ENCODE data around the gene STING1. TPM values are rescaled to one million over a fixed set of nuclear protein-coding genes. Genes with fewer than 3 reads are reported as not detected.

Gene STING1
- total RNA-seq, 1 experiment from 2014 or later = not detected

DNA sequence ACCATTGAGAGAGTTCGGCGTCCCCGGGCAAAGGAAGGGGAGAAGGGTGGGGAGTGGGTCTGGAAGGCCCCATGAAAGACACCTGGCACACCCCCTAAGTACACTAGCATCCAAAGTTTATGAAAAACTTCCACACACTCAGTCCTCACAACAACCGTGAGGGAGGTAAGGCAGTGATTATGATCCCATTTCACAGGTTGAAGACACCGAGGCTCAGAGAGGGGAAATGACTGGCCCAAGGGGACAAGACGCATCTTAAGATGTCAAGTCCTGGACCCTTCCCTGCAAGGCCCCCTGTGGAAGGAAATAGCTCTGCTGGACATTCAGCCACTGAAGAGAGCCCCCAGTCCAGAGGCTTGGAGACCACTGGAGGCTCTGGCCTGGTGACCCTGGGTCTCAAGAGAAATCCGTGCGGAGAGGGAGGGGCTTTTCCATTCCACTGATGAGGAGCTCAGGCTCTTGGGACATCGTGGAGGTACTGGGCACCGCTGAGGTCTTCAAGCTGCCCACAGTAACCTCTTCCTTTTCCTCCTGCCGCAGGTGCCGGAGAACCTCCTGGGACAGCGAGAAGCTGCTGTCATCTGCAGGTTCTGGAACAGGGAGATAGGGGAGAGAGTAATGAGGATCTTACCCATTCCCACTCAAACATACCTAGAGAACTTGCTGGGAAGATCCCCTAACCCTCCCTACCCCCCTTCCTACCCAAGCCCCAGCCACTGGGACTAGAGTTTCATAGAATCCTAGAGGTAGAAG, 6.5 kb downstream of the STING1 start:
- Histone ChIP-seq H3K79me2 (ENCODE audit: low read length) (no peaks in the 10 kb centered on the region), H3K9me3 (ENCODE audit: low read length) (no peaks in the 10 kb centered on the region), H3K4me1 (ENCODE audit: low read length) (no peaks in the 10 kb centered on the region), H3K36me3 (ENCODE audit: insufficient read depth, low read length) (no peaks in the 10 kb centered on the region), H3K4me2 (ENCODE audit: low read depth, low read length, poor library complexity, severe bottlenecking) (no peak overlapping the region), H3K27ac (ENCODE audit: low read length) (no peak overlapping the region), H3K4me3 (ENCODE audit: low read length) (no peak overlapping the region), H4K20me1 (ENCODE audit: insufficient read depth, low read depth, low read length) (no peaks in the 10 kb centered on the region), H2AFZ (ENCODE audit: low read length) (no peak overlapping the region), H3K9me2 (replicated peaks; ENCODE audit: insufficient read depth, low read length) (no peaks in the 10 kb centered on the region), H3K9ac (ENCODE audit: low read length) (no peak overlapping the region), H3K27me3 (ENCODE audit: low read length) (no peaks in the 10 kb centered on the region)
- DNase-seq = no peak

- Histone ChIP-seq H3K4me1 (ENCODE audit: low read length) (no peaks in the 10 kb centered on the region), H3K27me3 (ENCODE audit: low read length) (no peaks in the 10 kb centered on the region), H3K79me2 (ENCODE audit: low read length) (no peaks in the 10 kb centered on the region), H3K4me3 (ENCODE audit: low read length) (no peak overlapping the region), H3K9me2 (replicated peaks; ENCODE audit: insufficient read depth, low read length) (no peaks in the 10 kb centered on the region), H4K20me1 (ENCODE audit: insufficient read depth, low read depth, low read length) (no peaks in the 10 kb centered on the region), H2AFZ (ENCODE audit: low read length) (no peak overlapping the region), H3K36me3 (ENCODE audit: insufficient read depth, low read length) (no peaks in the 10 kb centered on the region), H3K27ac (ENCODE audit: low read length) (no peak overlapping the region), H3K9me3 (ENCODE audit: low read length) (no peaks in the 10 kb centered on the region), H3K9ac (ENCODE audit: low read length) (no peak overlapping the region), H3K4me2 (ENCODE audit: low read depth, low read length, poor library complexity, severe bottlenecking) (no peak overlapping the region)
- no peak for DNase-seq
Measured at GRCh38 chr5:139474890-139475791, 7.4 kb downstream of the STING1 start.

- H3K36me3 ChIP-seq (ENCODE audit: insufficient read depth, low read length) = no peaks in the 10 kb centered on the region
- no peaks in the 10 kb centered on the region for H3K4me1 ChIP-seq (ENCODE audit: low read length)
- no peak overlapping the region for H3K4me3 ChIP-seq (ENCODE audit: low read length)
- H3K79me2 ChIP-seq (ENCODE audit: low read length) = no peaks in the 10 kb centered on the region
- H4K20me1 ChIP-seq (ENCODE audit: insufficient read depth, low read depth, low read length) = no peaks in the 10 kb centered on the region
- H2AFZ ChIP-seq (ENCODE audit: low read length) = no peak overlapping the region
- H3K27me3 ChIP-seq (ENCODE audit: low read length) = no peaks in the 10 kb centered on the region
- no peaks in the 10 kb centered on the region for H3K9me3 ChIP-seq (ENCODE audit: low read length)
- H3K4me2 ChIP-seq (ENCODE audit: low read depth, low read length, poor library complexity, severe bottlenecking) = no peak overlapping the region
- no peak overlapping the region for H3K27ac ChIP-seq (ENCODE audit: low read length)
- H3K9ac ChIP-seq (ENCODE audit: low read length) = no peak overlapping the region
- no peak for DNase-seq
- no peaks in the 10 kb centered on the region for H3K9me2 ChIP-seq (replicated peaks; ENCODE audit: insufficient read depth, low read length)
Measured at GRCh38 chr5:139473565-139473964, 9.0 kb downstream of the STING1 start.

GRCh38 chr5:139473105-139473504, 9.5 kb downstream of the STING1 start:
- H3K4me3 ChIP-seq (ENCODE audit: low read length) = no peak overlapping the region
- H3K36me3 ChIP-seq (ENCODE audit: insufficient read depth, low read length) = no peaks in the 10 kb centered on the region
- H2AFZ ChIP-seq (ENCODE audit: low read length) = no peak overlapping the region
- no peaks in the 10 kb centered on the region for H4K20me1 ChIP-seq (ENCODE audit: insufficient read depth, low read depth, low read length)
- no peaks in the 10 kb centered on the region for H3K4me1 ChIP-seq (ENCODE audit: low read length)
- H3K9me2 ChIP-seq (replicated peaks; ENCODE audit: insufficient read depth, low read length) = no peaks in the 10 kb centered on the region
- H3K9me3 ChIP-seq (ENCODE audit: low read length) = no peaks in the 10 kb centered on the region
- H3K27me3 ChIP-seq (ENCODE audit: low read length) = no peaks in the 10 kb centered on the region
- H3K9ac ChIP-seq (ENCODE audit: low read length) = no peak overlapping the region
- H3K27ac ChIP-seq (ENCODE audit: low read length) = no peak overlapping the region
- no peak overlapping the region for H3K4me2 ChIP-seq (ENCODE audit: low read depth, low read length, poor library complexity, severe bottlenecking)
- H3K79me2 ChIP-seq (ENCODE audit: low read length) = no peaks in the 10 kb centered on the region
- DNase-seq = no peak

GRCh38 chr5:139472386-139473030, 10.1 kb downstream of the STING1 start:
- H3K4me2 ChIP-seq (ENCODE audit: low read depth, low read length, poor library complexity, severe bottlenecking) = no peak overlapping the region
- H3K79me2 ChIP-seq (ENCODE audit: low read length) = no peaks in the 10 kb centered on the region
- no peak overlapping the region for H3K27ac ChIP-seq (ENCODE audit: low read length)
- H3K36me3 ChIP-seq (ENCODE audit: insufficient read depth, low read length) = no peaks in the 10 kb centered on the region
- DNase-seq = no peak
- H2AFZ ChIP-seq (ENCODE audit: low read length) = no peak overlapping the region
- no peaks in the 10 kb centered on the region for H3K4me1 ChIP-seq (ENCODE audit: low read length)
- no peak overlapping the region for H3K4me3 ChIP-seq (ENCODE audit: low read length)
- no peaks in the 10 kb centered on the region for H3K9me3 ChIP-seq (ENCODE audit: low read length)
- H3K27me3 ChIP-seq (ENCODE audit: low read length) = no peaks in the 10 kb centered on the region
- H3K9ac ChIP-seq (ENCODE audit: low read length) = no peak overlapping the region
- H3K9me2 ChIP-seq (replicated peaks; ENCODE audit: insufficient read depth, low read length) = no peaks in the 10 kb centered on the region
- H4K20me1 ChIP-seq (ENCODE audit: insufficient read depth, low read depth, low read length) = no peaks in the 10 kb centered on the region

- Histone ChIP-seq H3K79me2 (ENCODE audit: low read length) (no peaks in the 10 kb centered on the region), H3K9ac (ENCODE audit: low read length) (no peak within 1 kb of the TSS), H3K9me2 (replicated peaks; ENCODE audit: insufficient read depth, low read length) (no peaks in the 10 kb centered on the region), H3K27me3 (ENCODE audit: low read length) (no peaks in the 10 kb centered on the region), H3K4me3 (ENCODE audit: low read length) (no peak within 1 kb of the TSS), H3K36me3 (ENCODE audit: insufficient read depth, low read length) (no peaks in the 10 kb centered on the region), H3K4me2 (ENCODE audit: low read depth, low read length, poor library complexity, severe bottlenecking) (no peak within 1 kb of the TSS), H2AFZ (ENCODE audit: low read length) (no peak within 1 kb of the TSS), H4K20me1 (ENCODE audit: insufficient read depth, low read depth, low read length) (no peaks in the 10 kb centered on the region), H3K9me3 (ENCODE audit: low read length) (no peaks in the 10 kb centered on the region), H3K27ac (ENCODE audit: low read length) (no peak within 1 kb of the TSS), H3K4me1 (ENCODE audit: low read length) (no peaks in the 10 kb centered on the region)
- no peak for DNase-seq
Measured at GRCh38 chr5:139470821-139471300, 11.7 kb downstream of the STING1 start, which contains the start of gene SMIM33. Gene SMIM33, plus strand, starts transcription at chr5:139471004. Its CDS starts 118 bp downstream, at chr5:139471122.

- no peaks in the 10 kb centered on the region for H3K9me2 ChIP-seq (replicated peaks; ENCODE audit: insufficient read depth, low read length)
- DNase-seq = no peak
- no peaks in the 10 kb centered on the region for H3K36me3 ChIP-seq (ENCODE audit: insufficient read depth, low read length)
- H4K20me1 ChIP-seq (ENCODE audit: insufficient read depth, low read depth, low read length) = no peaks in the 10 kb centered on the region
- H2AFZ ChIP-seq (ENCODE audit: low read length) = no peak overlapping the region
- H3K27ac ChIP-seq (ENCODE audit: low read length) = no peak overlapping the region
- no peak overlapping the region for H3K4me3 ChIP-seq (ENCODE audit: low read length)
- no peaks in the 10 kb centered on the region for H3K9me3 ChIP-seq (ENCODE audit: low read length)
- H3K27me3 ChIP-seq (ENCODE audit: low read length) = no peaks in the 10 kb centered on the region
- no peaks in the 10 kb centered on the region for H3K79me2 ChIP-seq (ENCODE audit: low read length)
- no peaks in the 10 kb centered on the region for H3K4me1 ChIP-seq (ENCODE audit: low read length)
- no peak overlapping the region for H3K9ac ChIP-seq (ENCODE audit: low read length)
- H3K4me2 ChIP-seq (ENCODE audit: low read depth, low read length, poor library complexity, severe bottlenecking) = no peak overlapping the region
Measured at GRCh38 chr5:139468421-139468931, 14.1 kb downstream of the STING1 start.

All from Karpas-422 (cell line).